Measurements from ENCODE around the gene DCDC1.

GRCh38 chr11:31366795-31367194 lies 2.7 kb downstream of the DCDC1 start:
- TF ChIP-seq CTCF (conservative IDR thresholded peaks at IDR 0.05; ENCODE audit: low read length) = no peak
- TF ChIP-seq EZH2phosphoT487 (IDR thresholded peaks at IDR 0.05; ENCODE audit: borderline replicate concordance, low read depth, low read length) = no peak
